Measurements from ENCODE around the gene SERTAD3. TPM values are rescaled to one million over a fixed set of nuclear protein-coding genes. Genes with fewer than 3 reads are reported as not detected.
"Not testable (repeated sequence)": the region's sequence is repeated elsewhere in the genome, so short reads cannot be mapped to it uniquely, and the experiment has no call there.

SERTAD3 gene
- total RNA-seq, 1 experiment from 2014 or later = 30.9 TPM

DNA sequence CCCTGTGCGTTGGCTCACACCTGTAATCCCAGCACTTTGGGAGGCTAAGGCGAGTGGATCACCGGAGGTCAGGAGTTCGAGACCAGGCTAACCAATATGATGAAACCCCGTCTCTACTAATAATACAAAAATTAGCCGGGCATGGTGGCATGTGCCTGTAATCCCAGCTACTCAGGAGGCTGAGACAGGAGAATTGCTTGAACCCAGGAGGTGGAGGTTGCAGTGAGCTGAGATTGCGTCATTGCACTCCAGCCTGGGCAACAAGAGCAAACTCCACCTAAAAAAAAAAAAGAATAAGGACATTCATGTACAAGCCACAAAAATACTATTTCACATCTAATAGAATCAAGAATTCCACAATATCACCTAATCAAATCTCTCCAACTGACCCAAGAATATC lies 15.9 kb downstream of the SERTAD3 start:
- not testable (repeated sequence) for H2BK5ac ChIP-seq (ENCODE audit: insufficient read length, low read length); H4K5ac ChIP-seq (ENCODE audit: insufficient read length, low read depth, low read length); H3K27me3 ChIP-seq (ENCODE audit: insufficient read depth, low read length); DNase-seq; H4K91ac ChIP-seq (ENCODE audit: insufficient read length, low read depth, low read length); H3K4me1 ChIP-seq (ENCODE audit: insufficient read depth, low read length); H3K79me2 ChIP-seq (ENCODE audit: insufficient read depth, low read length); H2BK15ac ChIP-seq (ENCODE audit: low read depth, low read length); H3K4me2 ChIP-seq (ENCODE audit: insufficient read depth, insufficient read length, low read length); H2AFZ ChIP-seq (ENCODE audit: low read length); H2BK120ac ChIP-seq (ENCODE audit: low read depth, low read length, poor library complexity, severe bottlenecking); H3K79me1 ChIP-seq (ENCODE audit: insufficient read depth, low read depth, low read length, poor library complexity, severe bottlenecking); H3K36me3 Mint-ChIP-seq (ENCODE audit: insufficient read depth in 1 of 3, low read depth in 3 of 3); H3K9me3 Mint-ChIP-seq; H3K4ac ChIP-seq (ENCODE audit: low read depth, low read length); H3K56ac ChIP-seq (ENCODE audit: insufficient read length, low read depth, low read length); H3K23ac ChIP-seq (ENCODE audit: insufficient read length, low read depth, low read length); H3K9ac ChIP-seq (ENCODE audit: extremely low read depth, insufficient read length, low read length); H2AK5ac ChIP-seq (ENCODE audit: insufficient read length, low read length); H3K27me3 Mint-ChIP-seq (ENCODE audit: low read depth); H4K20me1 ChIP-seq (ENCODE audit: control insufficient read depth, insufficient read depth, insufficient read length); H3K14ac ChIP-seq (ENCODE audit: insufficient read depth, low read length); H3K27ac ChIP-seq (ENCODE audit: insufficient read length, low read depth, low read length); H2BK12ac ChIP-seq (ENCODE audit: insufficient read length, low read depth, low read length); H4K8ac ChIP-seq (replicated peaks; ENCODE audit: insufficient read length, low read depth, low read length); H2BK20ac ChIP-seq (ENCODE audit: low read depth, low read length, poor library complexity, severe bottlenecking); H3T11ph ChIP-seq (ENCODE audit: low read length); H3K18ac ChIP-seq (ENCODE audit: insufficient read length, low read depth, low read length); H3K9me3 ChIP-seq (ENCODE audit: control insufficient read depth, low read depth, low read length)
- H3K4me1 Mint-ChIP-seq = peaks cover 12 to 21% of the 10 kb centered on the region in 2 experiments
- peak overlapping the region in 1 of 2 experiments; percentile 26; a peak in 1 of 5 replicates for H3K4me3 Mint-ChIP-seq
- no CpG with 5 or more reads among the region's 7 CpGs for WGBS (ENCODE audit: extremely low coverage, insufficient read length, low lambda C conversion rate)
- peak overlapping the region in 1 of 3 experiments; percentile 22; a peak in 1 of 7 replicates for H3K27ac Mint-ChIP-seq
- H3K23me2 ChIP-seq (ENCODE audit: insufficient read length, low read depth, low read length, poor library complexity, severe bottlenecking) = peaks cover 13% of the 10 kb centered on the region
